Endometrial microvascular endothelial cells (primary cell): Measurements from ENCODE around the gene CCNL2. TPM values are rescaled to one million over a fixed set of nuclear protein-coding genes. Genes with fewer than 3 reads are reported as not detected.
"Not testable (repeated sequence)": the region's sequence is repeated elsewhere in the genome, so short reads cannot be mapped to it uniquely, and the experiment has no call there.

Experiments
- in situ Hi-C: cut with HindIII; loops from 2 replicates; pipeline ENCODE4 v1.10.0; 2017; ENCODE audit warnings: low sequenced_read_pairs, low pct_unique_long_range_greater_than_20kb; ENCODE audit errors: inconsistent ontology term
- total RNA-seq: library from RNA; depleted of rRNA; stranded (reverse); fragments of >200 nt; gene quantifications from one replicate; pipeline ENCODE4 v1.2.3, GENCODE V29; 2015; ENCODE audit errors: inconsistent ontology term

CCNL2 gene
- total RNA-seq, 1 donor from 2014 or later: 85.4 TPM

DNA sequence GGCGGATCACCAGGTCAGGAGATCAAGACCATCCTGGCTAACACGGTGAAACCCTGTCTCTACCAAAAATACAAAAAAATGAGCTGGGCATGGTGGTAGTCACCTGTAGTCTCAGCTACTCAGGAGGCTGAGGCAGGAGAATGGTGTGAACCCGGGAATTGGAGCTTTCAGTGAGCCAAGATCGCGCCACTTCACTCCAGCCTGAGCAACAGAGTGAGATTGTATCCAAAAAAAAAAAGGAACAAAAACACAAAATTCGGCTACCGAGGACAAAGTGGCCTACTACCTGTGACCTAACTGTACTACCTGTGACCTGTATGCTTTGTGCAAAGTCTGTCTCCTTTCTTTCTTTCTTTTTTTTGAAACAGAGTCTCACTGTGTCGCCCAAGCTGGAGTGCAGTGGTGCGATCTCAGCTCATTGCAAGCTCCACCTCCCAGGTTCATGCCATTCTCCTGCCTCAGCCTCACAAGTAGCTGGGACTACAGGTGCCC lies 3.8 kb upstream of the CCNL2 start:
- in situ Hi-C loops: not testable (repeated sequence)

DNA sequence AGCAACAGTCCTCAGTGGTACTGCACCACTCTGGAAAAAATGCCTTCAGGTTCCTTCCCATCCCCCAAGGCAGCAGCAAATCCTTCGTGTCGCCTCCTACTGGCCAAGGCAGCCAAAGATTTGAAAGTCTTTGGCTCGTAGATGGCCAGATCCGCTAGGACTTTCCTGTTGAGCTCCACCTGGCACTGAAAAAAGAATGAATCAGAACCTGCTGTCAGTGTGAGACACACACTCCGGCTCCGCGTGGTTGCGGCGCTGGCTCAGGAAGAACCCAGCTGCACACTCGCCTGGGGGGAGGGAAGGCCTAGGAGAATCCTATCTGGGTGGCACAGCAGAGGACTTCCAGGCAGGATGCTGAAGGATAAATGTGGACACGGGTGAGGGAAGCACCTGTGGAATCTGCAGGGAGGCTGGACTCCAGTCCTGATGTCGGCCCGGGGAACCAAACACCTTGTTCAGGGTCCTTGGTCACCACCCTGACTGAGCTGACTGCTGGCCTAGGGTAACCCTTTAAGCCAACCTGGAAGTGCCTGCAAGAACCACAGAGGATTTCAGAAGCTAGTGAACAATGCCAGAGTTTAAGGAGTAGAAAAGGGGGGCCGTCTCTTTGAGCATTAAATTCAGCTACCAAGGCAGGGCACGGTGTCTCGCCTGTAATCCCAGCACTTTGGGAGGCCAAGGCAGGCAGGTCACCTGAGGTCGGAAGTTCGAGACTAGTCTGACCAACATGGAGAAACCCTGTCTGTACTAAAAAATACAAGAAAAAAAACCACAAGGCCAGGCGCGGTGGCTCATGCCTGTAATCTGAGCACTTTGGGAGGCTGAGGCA lies 3.2 kb upstream of the CCNL2 start:
- in situ Hi-C loops: no loop called here

DNA sequence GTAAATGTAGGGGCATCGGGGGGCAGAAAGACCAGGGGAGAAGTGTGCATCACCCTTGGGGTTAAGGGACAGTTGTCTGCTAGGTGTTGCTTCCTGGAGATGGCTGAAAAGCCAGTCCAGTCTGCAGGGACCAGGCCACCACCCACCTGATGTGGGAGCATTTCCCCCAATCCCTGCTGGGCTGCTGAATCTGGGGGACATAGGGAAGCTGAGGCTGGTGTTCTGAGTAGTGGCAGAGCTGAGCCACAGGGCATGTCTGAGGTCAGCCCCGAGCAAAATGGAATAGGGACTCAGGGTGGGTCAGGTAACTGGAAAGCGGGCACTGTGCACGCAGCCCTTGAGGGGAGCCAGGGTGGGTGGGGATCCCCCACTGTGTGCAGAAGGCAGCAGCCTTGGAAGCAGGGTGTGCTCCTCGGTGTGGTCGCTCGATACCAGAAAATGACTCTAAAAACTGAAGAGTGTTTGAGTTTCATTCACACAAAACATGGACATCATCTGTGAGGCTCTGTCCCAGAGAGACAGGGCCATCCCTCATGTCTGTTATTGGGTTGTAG lies 2.4 kb upstream of the CCNL2 start:
- in situ Hi-C loops: no loop called here

DNA sequence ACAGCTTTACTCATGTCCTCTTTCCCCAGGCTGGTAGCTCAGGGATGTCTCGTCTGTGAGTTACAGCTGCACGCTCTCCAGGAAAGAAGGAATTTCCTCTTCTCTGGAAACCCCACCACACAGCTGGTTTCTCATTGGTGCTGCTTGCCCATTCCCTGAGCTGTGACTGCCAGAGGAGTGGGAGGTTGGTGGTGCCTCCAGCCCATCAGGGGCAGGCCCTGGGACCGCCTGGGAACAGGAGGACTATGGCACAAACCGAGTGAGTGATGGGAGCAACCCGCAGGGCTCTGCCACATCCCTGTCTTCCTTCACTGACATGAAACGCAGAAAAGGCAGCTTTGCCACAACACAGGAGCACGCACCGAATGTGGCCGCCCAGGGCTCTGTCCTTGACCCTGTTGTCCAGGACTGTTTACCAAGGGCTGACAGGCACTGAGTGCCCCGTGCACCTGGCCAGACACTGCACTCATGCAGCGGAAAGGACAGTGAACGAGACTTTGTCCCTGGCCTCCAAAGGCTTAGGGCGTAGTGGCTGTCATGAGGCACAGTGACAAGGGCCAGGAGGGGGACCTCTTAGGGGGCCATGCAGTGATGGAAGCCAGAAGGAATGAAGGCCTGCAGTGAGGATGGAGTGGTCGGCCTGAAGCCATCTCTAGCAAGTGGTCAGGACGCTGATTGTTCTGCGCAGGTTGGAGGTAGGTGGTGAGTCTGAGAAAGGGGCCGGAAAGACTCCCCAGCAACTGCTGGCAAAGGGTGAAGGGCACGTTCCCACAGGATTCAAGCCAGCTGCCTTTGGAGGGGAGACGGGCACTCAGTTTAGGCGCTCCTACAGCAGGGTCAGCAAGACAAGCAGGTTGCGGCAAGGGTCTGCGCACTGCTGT lies 1.7 kb upstream of the CCNL2 start:
- in situ Hi-C loops: no loop called here

DNA sequence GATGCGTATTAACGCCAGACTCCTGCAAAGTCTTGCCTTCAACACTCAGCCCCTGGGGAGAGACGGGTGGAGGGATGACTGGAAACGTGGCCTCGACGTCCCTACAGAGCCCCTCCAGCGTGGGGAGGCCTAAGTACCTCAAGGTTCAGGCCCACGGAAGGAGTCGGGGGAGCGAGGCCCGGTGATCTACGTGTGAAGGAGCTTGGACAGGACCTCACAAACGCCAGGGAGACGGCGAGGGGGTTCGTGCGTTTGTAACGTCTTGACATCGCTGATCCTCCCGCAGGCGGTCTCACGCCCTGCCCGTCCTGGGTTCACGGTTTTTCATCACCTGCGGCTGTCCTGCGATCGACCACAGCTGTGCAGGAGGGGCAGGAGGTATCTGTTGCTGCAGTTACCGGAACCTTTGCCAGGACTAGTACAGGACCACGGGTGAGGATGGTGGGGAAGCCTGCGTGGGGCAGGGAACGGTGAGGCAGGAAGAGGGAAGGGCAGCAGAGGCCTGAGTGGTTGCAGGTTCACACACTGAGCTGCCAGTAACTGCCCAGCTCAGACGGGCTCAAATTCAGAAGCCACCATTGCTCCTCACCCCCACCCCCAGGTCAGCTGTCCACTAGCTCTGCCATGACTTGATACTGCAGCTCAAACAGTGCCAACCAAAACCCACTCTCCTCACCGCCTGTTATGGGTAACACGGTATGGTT lies 889 bp upstream of the CCNL2 start:
- in situ Hi-C loops: no loop called here

DNA sequence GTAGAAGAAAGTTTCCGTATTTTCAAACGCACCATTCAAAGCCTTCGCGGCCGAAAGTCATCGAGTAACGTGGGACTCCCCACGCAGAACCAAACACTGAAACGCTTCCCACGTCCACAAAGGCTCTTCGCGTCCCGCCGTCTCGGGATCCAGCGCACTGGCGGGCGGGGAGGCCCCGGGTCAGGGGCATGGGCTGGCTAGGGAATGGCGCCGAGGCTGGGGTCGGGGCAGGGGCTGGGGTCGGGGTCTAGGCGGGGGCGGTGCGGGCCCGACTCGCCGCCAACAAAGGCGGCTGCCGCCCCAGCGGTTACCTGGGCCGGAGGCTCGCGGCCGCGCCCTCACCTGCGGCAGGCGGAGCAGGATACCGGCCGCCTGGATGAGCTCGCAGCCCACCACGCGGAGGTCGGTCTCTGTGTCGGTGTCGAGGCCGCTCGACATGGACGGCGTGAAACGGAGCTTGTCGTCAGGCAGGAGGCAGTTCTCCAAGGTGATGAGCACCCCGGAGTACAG lies 403 bp downstream of the CCNL2 start:
- in situ Hi-C loops: no loop called here

DNA sequence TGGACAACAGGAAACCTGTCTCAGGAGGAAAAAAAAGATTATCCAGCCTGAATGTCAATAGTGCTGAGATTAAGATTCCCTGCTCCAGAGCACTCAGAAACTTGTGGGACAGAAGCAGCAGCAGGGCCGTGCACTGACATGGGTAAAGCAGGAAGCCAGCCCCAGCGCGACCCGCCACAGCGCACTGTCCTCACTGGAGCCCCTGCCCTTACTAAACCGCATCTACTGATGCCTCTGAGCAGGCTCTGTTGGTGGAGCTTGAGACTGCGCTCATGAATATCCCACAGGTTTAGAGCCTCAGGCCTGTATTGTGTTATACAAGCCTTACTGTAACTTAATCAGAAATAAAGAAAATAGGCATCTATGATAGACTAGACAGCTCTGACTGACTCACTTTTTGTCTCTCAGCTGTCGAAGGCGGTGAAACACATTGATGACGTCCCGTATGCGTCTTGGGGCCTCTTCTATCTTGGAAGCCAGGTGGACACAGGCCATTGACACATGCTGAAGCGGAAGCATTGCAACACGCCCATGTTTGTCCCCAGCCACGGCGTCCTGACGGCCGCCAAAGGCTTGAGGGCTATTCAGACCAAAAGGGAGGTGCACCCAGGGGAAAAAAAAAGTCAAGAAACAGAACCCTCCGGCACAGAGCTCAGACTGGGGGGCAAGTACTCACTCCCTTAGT lies 1.2 kb downstream of the CCNL2 start:
- in situ Hi-C loops: no loop called here

DNA sequence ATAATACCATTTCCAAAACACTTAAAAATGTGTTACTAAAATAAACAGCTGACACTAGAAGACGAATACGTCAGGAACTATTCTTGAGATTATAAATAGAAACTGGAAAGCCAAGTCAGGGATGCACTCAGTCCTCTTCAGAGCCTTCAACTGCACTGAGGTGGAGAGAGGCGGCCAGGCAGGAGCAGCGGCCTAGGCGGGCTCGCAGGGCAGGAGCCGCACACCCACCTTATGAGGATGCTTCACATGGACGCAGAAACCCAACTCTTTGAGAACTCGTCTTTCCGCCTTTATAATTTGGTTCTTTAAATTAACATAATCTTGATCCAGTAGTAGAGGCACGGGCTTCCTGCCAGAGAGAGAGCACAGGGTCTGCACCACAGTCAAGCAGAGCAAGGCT lies 4.0 kb downstream of the CCNL2 start:
- in situ Hi-C loops: no loop called here

DNA sequence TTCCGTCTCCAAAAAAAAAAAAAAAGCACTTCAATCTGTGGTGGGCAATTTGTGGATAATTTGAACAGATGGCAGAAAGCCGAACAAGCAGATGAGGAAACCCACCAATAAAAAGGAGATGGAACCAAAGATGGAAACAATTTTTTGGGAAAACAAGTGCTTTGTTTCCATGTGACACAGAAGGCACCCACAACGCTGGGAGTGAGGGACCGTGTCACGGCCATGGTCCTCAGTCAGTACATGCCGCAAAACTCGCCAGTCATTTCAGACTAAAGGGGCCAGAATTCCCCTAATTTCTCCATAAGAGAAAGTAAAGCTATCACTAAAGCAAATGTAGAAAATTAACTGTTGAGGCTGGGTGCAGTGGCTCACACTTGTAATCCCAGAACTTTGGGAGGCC lies 5.0 kb downstream of the CCNL2 start:
- in situ Hi-C loops: no loop called here

DNA sequence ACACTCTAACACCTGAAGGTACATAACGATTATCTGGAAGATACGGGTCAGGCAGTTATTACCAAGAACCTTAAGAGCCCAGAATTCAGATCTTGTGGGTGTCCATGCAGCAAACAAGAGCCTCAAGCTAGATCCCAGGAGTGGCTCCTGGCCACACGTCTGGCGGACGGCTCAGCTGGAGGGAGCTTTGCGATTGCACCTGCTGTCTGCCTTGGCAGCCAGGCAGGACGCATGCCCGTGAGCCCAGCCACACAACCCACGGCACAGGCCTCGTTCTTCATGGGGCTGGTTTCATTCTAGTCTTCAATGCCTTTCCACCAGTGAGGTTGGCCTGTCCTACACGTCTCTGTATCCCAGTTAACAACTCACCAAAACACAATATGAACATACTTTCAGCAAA lies 5.7 kb downstream of the CCNL2 start:
- in situ Hi-C loops: no loop called here

DNA sequence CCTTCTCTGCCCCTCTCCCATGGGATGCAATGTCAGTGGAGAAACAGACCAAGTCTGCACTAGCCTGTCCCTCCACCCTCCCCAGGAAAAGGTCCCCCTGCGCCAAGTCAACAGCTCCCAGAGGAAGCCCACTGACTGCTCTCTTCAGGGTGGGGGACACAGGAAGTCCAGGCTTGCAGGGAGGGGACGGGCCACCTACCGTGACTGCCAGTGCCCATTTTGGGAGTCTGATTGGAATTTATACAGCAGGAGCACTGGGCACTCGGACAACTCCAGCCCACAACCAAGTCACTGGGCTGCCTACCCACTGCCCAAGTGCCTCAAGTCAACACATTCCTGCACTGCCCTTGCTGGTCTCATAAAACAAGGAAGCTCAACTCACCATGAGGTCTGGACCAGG lies 6.1 kb downstream of the CCNL2 start:
- in situ Hi-C loops: no loop called here

DNA sequence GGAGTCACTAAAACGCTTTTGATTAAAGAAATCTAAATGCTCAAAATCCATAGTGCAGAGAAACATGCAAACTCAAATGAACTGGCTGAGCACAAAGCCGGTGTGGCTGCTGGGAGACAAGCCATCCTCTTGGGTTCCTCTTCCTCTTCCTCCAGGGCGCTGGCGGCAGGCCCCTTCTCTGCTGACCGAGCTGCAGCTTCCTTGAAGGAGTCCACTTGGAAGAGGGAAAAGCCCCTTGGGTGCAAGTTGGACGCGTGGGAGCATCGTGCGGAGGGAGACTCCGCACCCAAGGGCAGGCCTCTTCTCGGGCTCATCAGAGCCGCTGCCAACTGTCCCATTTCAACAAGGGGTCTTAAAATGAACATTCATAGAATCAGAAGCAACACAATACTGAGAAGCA lies 7.9 kb downstream of the CCNL2 start:
- in situ Hi-C loops: no loop called here

DNA sequence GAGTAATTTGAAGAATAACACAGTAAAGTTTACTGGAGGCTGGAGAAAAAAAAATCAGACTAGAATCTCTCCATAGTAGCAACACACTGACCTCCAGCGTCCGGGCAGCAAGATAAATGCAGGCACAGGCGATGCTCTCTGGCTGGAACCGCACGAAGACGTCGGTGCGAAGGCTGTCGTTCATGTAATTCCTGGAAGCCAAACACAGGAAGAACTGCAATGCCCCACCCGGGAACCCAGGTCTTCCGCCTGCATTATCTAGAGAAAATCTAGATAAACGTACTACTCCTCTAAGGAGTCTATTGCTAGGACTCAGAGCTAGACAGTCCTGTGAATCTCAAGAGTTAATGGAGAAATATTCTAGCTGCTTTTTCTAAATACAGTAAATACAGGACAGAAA lies 8.5 kb downstream of the CCNL2 start:
- in situ Hi-C loops: no loop called here

DNA sequence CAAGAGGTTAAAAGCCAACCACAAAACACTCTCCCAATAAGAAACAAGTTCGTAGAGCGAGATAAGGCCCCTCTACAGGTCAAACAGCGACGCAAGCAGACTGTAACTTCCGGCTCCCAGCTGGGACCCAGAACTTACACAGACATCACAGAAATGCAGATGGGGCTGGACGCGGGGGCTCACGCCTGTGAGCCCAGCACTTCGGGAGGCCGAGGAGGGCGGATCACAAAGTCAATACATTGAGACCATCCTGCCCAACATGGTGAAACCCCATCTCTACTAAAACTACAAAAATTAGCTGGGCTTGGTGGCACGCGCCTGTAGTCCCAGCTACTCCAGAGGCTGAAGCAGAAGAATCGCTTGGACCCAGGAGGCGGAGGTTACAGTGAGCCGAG lies 11.1 kb downstream of the CCNL2 start:
- in situ Hi-C loops: no loop called here

DNA sequence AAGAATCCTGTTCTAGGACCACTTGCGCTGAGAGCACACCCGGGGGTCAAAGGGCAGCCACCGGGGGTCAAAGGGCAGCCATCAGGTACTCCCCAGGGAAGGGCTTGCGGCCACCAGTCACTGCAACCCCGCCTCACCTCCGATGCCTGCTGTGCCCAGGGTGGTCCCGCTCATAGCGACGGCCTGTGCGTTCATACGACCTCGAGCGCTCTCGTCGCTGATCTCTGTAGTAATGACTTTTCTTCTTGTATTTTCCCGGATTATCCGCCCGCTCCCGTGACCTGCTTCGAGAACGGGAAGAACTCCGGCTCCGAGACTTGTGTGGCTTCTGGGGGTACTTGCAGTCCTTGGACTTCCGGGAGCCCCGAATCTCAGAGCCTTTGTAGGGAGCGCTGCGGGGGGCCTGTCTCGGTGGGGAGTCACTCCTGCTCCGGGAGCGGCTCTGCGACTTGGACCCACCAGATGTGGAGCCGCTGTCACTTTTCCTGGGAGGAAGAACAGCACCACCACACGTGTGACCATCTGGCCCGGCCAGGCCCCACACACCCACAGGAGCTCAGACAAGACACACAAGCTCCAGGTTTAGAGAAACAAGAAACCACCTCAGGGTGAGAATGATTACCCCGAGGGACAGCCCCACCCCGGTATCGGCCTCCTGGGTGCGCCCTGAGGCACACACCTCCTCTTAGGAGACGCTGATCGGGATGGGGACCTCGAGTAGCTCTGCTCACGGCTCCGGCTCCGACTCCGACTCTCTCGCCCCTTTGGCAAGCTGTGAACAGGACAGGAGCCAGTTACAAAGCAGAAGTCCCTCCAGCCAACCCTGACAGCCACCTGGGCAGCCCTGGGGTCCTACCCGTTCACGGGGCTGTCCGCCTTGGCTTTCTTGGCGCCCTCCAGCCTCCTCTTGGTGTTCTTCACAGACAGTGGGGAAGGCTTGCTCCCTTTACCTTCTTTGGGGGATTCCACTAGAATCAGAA lies 11.7 kb downstream of the CCNL2 start:
- in situ Hi-C loops: no loop called here

DNA sequence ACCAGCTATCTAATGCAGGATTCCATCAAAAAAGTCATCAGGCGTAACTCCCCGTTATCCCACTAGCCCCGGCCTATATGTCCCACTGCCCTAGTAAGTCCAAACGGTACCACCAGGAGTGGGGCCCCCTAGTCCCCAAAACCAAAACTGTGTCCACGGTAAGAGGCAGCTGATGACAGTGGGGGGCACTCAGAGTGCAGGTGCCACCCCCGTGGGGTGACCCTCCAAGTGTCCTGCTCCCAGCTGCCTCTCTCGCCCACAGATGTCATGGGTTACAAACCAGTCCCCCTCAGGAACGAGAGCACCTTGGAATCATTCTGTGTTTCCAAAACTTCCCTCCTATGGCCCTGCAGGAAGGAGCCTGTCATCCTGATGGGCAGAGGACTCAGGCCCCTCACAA lies 13.2 kb downstream of the CCNL2 start:
- in situ Hi-C loops: no loop called here

DNA sequence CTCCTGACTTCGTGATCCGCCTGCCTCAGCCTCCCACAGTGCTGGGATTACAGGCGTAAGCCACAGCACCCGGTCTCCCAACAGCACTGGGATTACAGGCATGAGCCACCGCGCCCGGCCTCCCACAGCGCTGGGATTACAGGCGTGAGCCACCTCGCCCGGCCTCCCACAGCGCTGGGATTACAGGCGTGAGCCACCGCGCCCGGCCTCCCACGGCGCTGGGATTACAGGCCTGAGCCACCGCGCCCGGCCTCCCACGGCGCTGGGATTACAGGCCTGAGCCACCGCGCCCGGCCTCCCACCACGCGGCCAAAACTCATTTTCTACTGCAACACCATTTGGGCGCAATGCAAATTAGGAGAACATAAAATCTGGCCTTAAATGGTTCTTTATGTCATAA lies 13.8 kb downstream of the CCNL2 start:
- in situ Hi-C loops: not testable (repeated sequence)
